HepG2 (cell line): ENCODE results near the gene NKPD1. TPM values are rescaled to one million over a fixed set of nuclear protein-coding genes. Genes with fewer than 3 reads are reported as not detected.

Source experiments
- ELF1 ChIP-seq: sonication (generic); formaldehyde crosslinking; IDR thresholded peaks from 2 replicates; pipeline ENCODE4 v1.4.0; 2020; ENCODE audit warnings: missing genetic modification reagents
- HOXA3 ChIP-seq: sonication (generic); formaldehyde crosslinking; IDR thresholded peaks from 2 replicates; pipeline ENCODE4 v1.5.0; 2020; ENCODE audit warnings: missing genetic modification reagents
- NCOA2 ChIP-seq: sonication (generic); formaldehyde crosslinking; IDR thresholded peaks from 2 replicates; pipeline ENCODE4 v1.8.0; 2022; ENCODE audit warnings: inconsistent platforms
- NFYC ChIP-seq: IDR thresholded peaks from 2 replicates; pipeline ENCODE4 v1.6.1; 2016; ENCODE audit warnings: missing genetic modification reagents, missing compliant biosample characterization
- REPIN1 ChIP-seq: sonication (generic); formaldehyde crosslinking; IDR thresholded peaks from 2 replicates; pipeline ENCODE4 v1.8.0; 2022; ENCODE audit warnings: missing genetic modification reagents, low read depth, mild to moderate bottlenecking, borderline replicate concordance
- SMAD3 ChIP-seq: sonication (generic); formaldehyde crosslinking; IDR thresholded peaks from 2 replicates; pipeline ENCODE4 v1.4.0; 2020; ENCODE audit warnings: missing genetic modification reagents
- ZNF232 ChIP-seq: sonication (generic); formaldehyde crosslinking; IDR thresholded peaks from 2 replicates; pipeline ENCODE4 v1.4.0; 2020; ENCODE audit warnings: missing genetic modification reagents, borderline replicate concordance
- ZNF737 ChIP-seq: sonication (generic); formaldehyde crosslinking; IDR thresholded peaks from 2 replicates; pipeline ENCODE4 v1.5.0; 2020; ENCODE audit warnings: missing genetic modification reagents, mild to moderate bottlenecking, borderline replicate concordance
- polyA plus RNA-seq, 8 experiments: library from polyadenylated mRNA; depleted of rRNA in 3 of 8; stranded (reverse) in 7 of 8; unstranded in 1 of 8; fragments of >200 nt; fragmentation: Illumina TruSeq in 4 of 8; extraction: Trizol in 4 of 8; gene quantifications; 2 replicates each; pipeline versions ENCODE4 v1.2.1 to v1.2.3, GENCODE V29; 2011 to 2016; ENCODE audit warnings: low read depth in 4 of 8, missing spikeins in 1 of 8, mixed read lengths in 1 of 8; ENCODE audit not compliant: insufficient read depth in 1 of 8
- total RNA-seq, 5 experiments: library from RNA; depleted of rRNA; stranded (reverse); fragments of >200 nt; fragmentation: Illumina TruSeq; extraction: Trizol; gene quantifications; 2 replicates each; pipeline ENCODE4 v1.2.3, GENCODE V29; 2016; ENCODE audit warnings: low read depth in 1 of 5
- TF ChIP-seq, protein P1 (sequence below): sonication (generic); formaldehyde crosslinking; IDR thresholded peaks from 2 replicates; pipeline ENCODE4; 2020; ENCODE audit warnings: missing genetic modification reagents, mild to moderate bottlenecking, borderline replicate concordance
- TF ChIP-seq, protein P2 (sequence below): sonication (generic); formaldehyde crosslinking; IDR thresholded peaks from 2 replicates; pipeline ENCODE4 v1.4.0; 2020; ENCODE audit warnings: mild to moderate bottlenecking, missing genetic modification reagents

The NKPD1 gene
- total and polyA plus RNA-seq, 2 of the 13 experiments (the other 11 are each of a cell fraction or from before 2014, with no cell fraction given): 0.03 TPM; not detected in 1

DNA sequence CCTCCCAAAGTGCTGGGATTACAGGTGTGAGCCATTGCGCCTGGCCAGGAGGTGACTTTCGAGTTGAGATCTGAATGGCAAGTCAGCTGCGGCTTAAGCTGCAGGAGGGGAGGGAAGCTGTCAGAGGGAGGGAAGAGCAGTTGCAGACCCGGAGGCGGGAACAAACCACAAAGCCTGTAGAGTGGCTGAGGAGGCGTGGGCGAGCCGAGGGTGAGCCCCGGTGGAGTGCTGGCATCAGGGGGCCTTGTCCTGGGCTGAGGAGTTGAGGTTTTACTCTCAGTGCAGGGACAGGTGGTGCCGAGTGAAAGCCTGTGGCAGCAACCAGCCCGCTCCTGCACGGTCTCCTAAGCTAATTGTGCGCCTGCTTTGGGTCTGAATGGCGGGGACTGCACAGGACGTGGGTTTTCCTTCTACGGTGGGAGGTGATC lies 43.6 kb downstream of the NKPD1 start (continued):
- TF ChIP-seq, protein P1, sequence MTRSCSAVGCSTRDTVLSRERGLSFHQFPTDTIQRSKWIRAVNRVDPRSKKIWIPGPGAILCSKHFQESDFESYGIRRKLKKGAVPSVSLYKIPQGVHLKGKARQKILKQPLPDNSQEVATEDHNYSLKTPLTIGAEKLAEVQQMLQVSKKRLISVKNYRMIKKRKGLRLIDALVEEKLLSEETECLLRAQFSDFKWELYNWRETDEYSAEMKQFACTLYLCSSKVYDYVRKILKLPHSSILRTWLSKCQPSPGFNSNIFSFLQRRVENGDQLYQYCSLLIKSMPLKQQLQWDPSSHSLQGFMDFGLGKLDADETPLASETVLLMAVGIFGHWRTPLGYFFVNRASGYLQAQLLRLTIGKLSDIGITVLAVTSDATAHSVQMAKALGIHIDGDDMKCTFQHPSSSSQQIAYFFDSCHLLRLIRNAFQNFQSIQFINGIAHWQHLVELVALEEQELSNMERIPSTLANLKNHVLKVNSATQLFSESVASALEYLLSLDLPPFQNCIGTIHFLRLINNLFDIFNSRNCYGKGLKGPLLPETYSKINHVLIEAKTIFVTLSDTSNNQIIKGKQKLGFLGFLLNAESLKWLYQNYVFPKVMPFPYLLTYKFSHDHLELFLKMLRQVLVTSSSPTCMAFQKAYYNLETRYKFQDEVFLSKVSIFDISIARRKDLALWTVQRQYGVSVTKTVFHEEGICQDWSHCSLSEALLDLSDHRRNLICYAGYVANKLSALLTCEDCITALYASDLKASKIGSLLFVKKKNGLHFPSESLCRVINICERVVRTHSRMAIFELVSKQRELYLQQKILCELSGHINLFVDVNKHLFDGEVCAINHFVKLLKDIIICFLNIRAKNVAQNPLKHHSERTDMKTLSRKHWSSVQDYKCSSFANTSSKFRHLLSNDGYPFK (CRISPR knock-in tag): no peak
- TF ChIP-seq, protein P2, sequence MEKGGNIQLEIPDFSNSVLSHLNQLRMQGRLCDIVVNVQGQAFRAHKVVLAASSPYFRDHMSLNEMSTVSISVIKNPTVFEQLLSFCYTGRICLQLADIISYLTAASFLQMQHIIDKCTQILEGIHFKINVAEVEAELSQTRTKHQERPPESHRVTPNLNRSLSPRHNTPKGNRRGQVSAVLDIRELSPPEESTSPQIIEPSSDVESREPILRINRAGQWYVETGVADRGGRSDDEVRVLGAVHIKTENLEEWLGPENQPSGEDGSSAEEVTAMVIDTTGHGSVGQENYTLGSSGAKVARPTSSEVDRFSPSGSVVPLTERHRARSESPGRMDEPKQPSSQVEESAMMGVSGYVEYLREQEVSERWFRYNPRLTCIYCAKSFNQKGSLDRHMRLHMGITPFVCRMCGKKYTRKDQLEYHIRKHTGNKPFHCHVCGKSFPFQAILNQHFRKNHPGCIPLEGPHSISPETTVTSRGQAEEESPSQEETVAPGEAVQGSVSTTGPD (CRISPR knock-in tag): no peak
- TF ChIP-seq NFYC (CRISPR knock-in tag): no peak
- TF ChIP-seq HOXA3 (CRISPR knock-in tag): no peak
- TF ChIP-seq REPIN1 (CRISPR knock-in tag): no peak
- no peak for TF ChIP-seq ZNF737
- no peak for TF ChIP-seq NCOA2 (CRISPR knock-in tag)
- no peak for TF ChIP-seq ZNF232
- TF ChIP-seq SMAD3 (CRISPR knock-in tag): no peak
- TF ChIP-seq ELF1 (CRISPR knock-in tag): no peak
